GM12878 (cell line): ENCODE results near the gene CNKSR3. TPM values are rescaled to one million over a fixed set of nuclear protein-coding genes. Genes with fewer than 3 reads are reported as not detected.

Experiments
- ATAC-seq: fragments of 200-7000 bp; cut with Tn5 transposase; 3 replicates; pipeline ENCODE4 v1.9.1; 2020; ENCODE audit warnings: mild to moderate bottlenecking, moderate library complexity
- BruUV-seq: library from RNA; stranded (reverse); fragments of 400-500 nt; replicated peaks from 2 replicates; lab custom pipeline; 2021; lab: Mats Ljungman, UMichigan
- CTCF ChIA-PET: fragments of 300-600 bp; sonication (Branson Sonifier 250); formaldehyde crosslinking; extraction: SDS; loops from one replicate; lab custom pipeline; 2021; ENCODE audit warnings: inconsistent platforms; lab: Yijun Ruan, JAX
- POLR2A ChIA-PET: fragments of 350-600 bp; formaldehyde crosslinking; extraction: SDS; loops from one replicate; lab custom pipeline; 2021; ENCODE audit warnings: inconsistent platforms; lab: Charles Lee
- RAD21 ChIA-PET: fragments of 300-600 bp; sonication (Branson Sonifier 250); formaldehyde crosslinking; loops from one replicate; lab custom pipeline; 2023; ENCODE audit warnings: antibody characterized with exemption; ENCODE audit not compliant: unreplicated experiment; lab: Charles Lee
- SMC1A ChIA-PET: fragments of 300-600 bp; sonication (Branson Sonifier 250); formaldehyde crosslinking; loops from one replicate; lab custom pipeline; 2023; ENCODE audit not compliant: unreplicated experiment, uncharacterized antibody; lab: Charles Lee
- DNase-seq: peaks from one replicate; pipeline ENCODE4 v3.0.0-alpha.2; 2011; ENCODE audit warnings: low read depth, low spot score
- FAIRE-seq: peaks from 3 replicates; lab custom pipeline; 2011; peaks lifted over from hg19 to GRCh38; lab: Jason Lieb, UNC
- H2AFZ ChIP-seq: 2 replicates; pipeline ENCODE4 v1.6.0; 2011; ENCODE audit warnings: low read depth, low read length, control low read depth; ENCODE audit not compliant: control insufficient read depth
- H3K27ac ChIP-seq: 2 replicates; pipeline ENCODE4 v1.5.1; 2011; ENCODE audit warnings: control low read depth; ENCODE audit not compliant: control insufficient read depth, insufficient read depth
- H3K27me3 ChIP-seq, 2 experiments: replicated peaks in 1 of 2; 2 replicates each; pipeline versions ENCODE4 v1.6.0 to v1.6.1; 2011; ENCODE audit warnings: low read length in 1 of 2; ENCODE audit not compliant: control insufficient read depth in 2 of 2, insufficient read depth in 2 of 2
- H3K36me3 ChIP-seq, 2 experiments: 2 replicates each; pipeline ENCODE4 v1.5.1; 2011; ENCODE audit warnings: low read length in 1 of 2; ENCODE audit not compliant: control insufficient read depth in 2 of 2, insufficient read depth in 2 of 2
- H3K4me1 ChIP-seq: 2 replicates; pipeline ENCODE4 v1.6.1; 2011; ENCODE audit warnings: mild to moderate bottlenecking, low read length, moderate library complexity, mixed read lengths; ENCODE audit not compliant: control insufficient read depth, insufficient read depth
- H3K4me2 ChIP-seq: 2 replicates; pipeline ENCODE4 v1.6.0; 2011; ENCODE audit warnings: control low read depth; ENCODE audit not compliant: control insufficient read depth, insufficient read depth
- H3K4me3 ChIP-seq: fragments of 200-600 bp; sonication (generic); 2 replicates; pipeline ENCODE4 v1.5.1; 2016
- H3K79me2 ChIP-seq: 2 replicates; pipeline ENCODE4 v1.6.0; 2011; ENCODE audit warnings: low read length; ENCODE audit not compliant: control insufficient read depth, insufficient read depth
- H3K9ac ChIP-seq: 2 replicates; pipeline ENCODE4 v1.8.0; 2011; ENCODE audit warnings: low read length, control low read depth, mixed read lengths; ENCODE audit not compliant: control insufficient read depth, insufficient read depth
- H3K9me3 ChIP-seq: replicated peaks from 3 replicates; pipeline ENCODE4 v1.5.1; 2011; ENCODE audit warnings: mild to moderate bottlenecking, low read length; ENCODE audit not compliant: control insufficient read depth, insufficient read depth
- H4K20me1 ChIP-seq: 2 replicates; pipeline ENCODE4 v1.6.0; 2011; ENCODE audit not compliant: control insufficient read depth, insufficient read depth
- BRCA1 ChIP-seq: IDR thresholded peaks from 2 replicates; pipeline ENCODE4 v1.6.1; 2011; ENCODE audit warnings: low read depth, low read length, improper control_type of control experiment
- EGR1 ChIP-seq, 2 experiments: IDR thresholded peaks; 1 replicate in 1 of 2; 2 replicates in 1 of 2; pipeline ENCODE4 v1.6.1; 2011 to 2012; ENCODE audit warnings: low read depth in 2 of 2, low read length in 2 of 2, borderline replicate concordance in 1 of 2, mild to moderate bottlenecking in 1 of 2, moderate library complexity in 1 of 2
- HDAC6 ChIP-seq: fragments of 200-600 bp; sonication (generic); IDR thresholded peaks from one replicate; pipeline ENCODE4 v1.8.0; 2017; ENCODE audit warnings: antibody characterized with exemption; ENCODE audit not compliant: unreplicated experiment
- MTA3 ChIP-seq: IDR thresholded peaks from 2 replicates; pipeline ENCODE4 v1.6.1; 2012; ENCODE audit warnings: low read length, inconsistent platforms, borderline replicate concordance
- MXI1 ChIP-seq: fragments of 150-350 bp; IDR thresholded peaks from 2 replicates; pipeline ENCODE4 v1.6.1; 2011; ENCODE audit warnings: low read depth, mild to moderate bottlenecking, inconsistent platforms, low read length, improper control_type of control experiment
- RAD21 ChIP-seq: IDR thresholded peaks from 2 replicates; pipeline ENCODE4 v1.6.1; 2011; ENCODE audit warnings: mild to moderate bottlenecking, low read depth, low read length, moderate library complexity; ENCODE audit not compliant: insufficient read depth
- SP1 ChIP-seq: IDR thresholded peaks from one replicate; pipeline ENCODE4 v1.6.1; 2011; ENCODE audit warnings: low read depth, low read length
- ZNF217 ChIP-seq: fragments of 450-650 bp; IDR thresholded peaks from 2 replicates; pipeline ENCODE4 v1.6.1; 2017; ENCODE audit warnings: antibody characterized with exemption, mild to moderate bottlenecking
- ZNF384 ChIP-seq: IDR thresholded peaks from 2 replicates; pipeline ENCODE4 v1.6.1; 2012; ENCODE audit warnings: low read depth, mild to moderate bottlenecking, low read length, improper control_type of control experiment, borderline replicate concordance
- WGBS: methylation state at CpG from one replicate; pipeline ENCODE4 v1.1.6; 2016; ENCODE audit warnings: low lambda C conversion rate; ENCODE audit not compliant: insufficient replicate concordance, insufficient coverage; ENCODE audit errors: missing lambda C conversion rate; 5-methylcytosine and 5-hydroxymethylcytosine counted together
- in situ Hi-C: fragments of 300-500 bp; cut with MboI; formaldehyde crosslinking; loops from 9 replicates; pipeline ENCODE4 v1.14.3; 2018; ENCODE audit warnings: mixed read lengths
- intact Hi-C: fragments of 100-400 bp; cut with micrococcal nuclease; formaldehyde crosslinking; loops from one replicate; pipeline ENCODE4 v1.14.2; 2022; ENCODE audit not compliant: unreplicated experiment
- polyA plus RNA-seq, 11 experiments: library from polyadenylated mRNA; depleted of rRNA in 4 of 11; unstranded in 6 of 11; stranded (reverse) in 5 of 11; fragments of >200 nt; fragmentation: Nextera tagmentation in 4 of 11; fragmentation: Illumina TruSeq in 1 of 11; extraction: Ambion mirVana in 4 of 11; extraction: Trizol in 1 of 11; gene quantifications; 1 replicate in 1 of 11; 2 replicates in 10 of 11; pipeline versions ENCODE4 v1.2.1 to v1.2.3, GENCODE V29; 2011 to 2016; ENCODE audit warnings: inconsistent platforms in 2 of 11, missing spikeins in 2 of 11, low read depth in 1 of 11
- total RNA-seq, 4 experiments: library from RNA; depleted of rRNA in 3 of 4; stranded (reverse); fragments of >200 nt in 3 of 4; fragmentation: Illumina TruSeq in 1 of 4; extraction: Trizol in 1 of 4; gene quantifications; 2 replicates each; pipeline versions ENCODE4 v1.2.1 to v1.2.3, GENCODE V29; 2013 to 2021
- TF ChIP-seq, protein P1 (sequence below): IDR thresholded peaks from 2 replicates; pipeline ENCODE4 v1.6.1; 2012; ENCODE audit warnings: low read depth, low read length, improper control_type of control experiment
- TF ChIP-seq, protein P2 (sequence below): fragments of 450-650 bp; conservative IDR thresholded peaks from 2 replicates; pipeline ENCODE4 v1.6.1; 2017; ENCODE audit warnings: mild to moderate bottlenecking, moderate library complexity
- TF ChIP-seq, protein P3 (sequence below): IDR thresholded peaks from 2 replicates; pipeline ENCODE4 v1.6.1; 2011; ENCODE audit warnings: mild to moderate bottlenecking, low read depth, low read length, moderate library complexity; ENCODE audit not compliant: insufficient replicate concordance
- TF ChIP-seq, protein P4 (sequence below): IDR thresholded peaks from 2 replicates; pipeline ENCODE4 v1.6.1; 2012; ENCODE audit warnings: low read length, inconsistent platforms
- TF ChIP-seq, protein P5 (sequence below): fragments of 450-650 bp; IDR thresholded peaks from 2 replicates; pipeline ENCODE4 v1.6.1; 2017; ENCODE audit warnings: mild to moderate bottlenecking, low read depth, inconsistent platforms; ENCODE audit not compliant: poor library complexity, severe bottlenecking

CNKSR3 gene
- total and polyA plus RNA-seq, 10 of the 15 experiments (the other 5 are each of a cell fraction or from before 2014, with no cell fraction given), result under 0.01 to 0.48 (median 0.12) TPM; not detected in 2

DNA sequence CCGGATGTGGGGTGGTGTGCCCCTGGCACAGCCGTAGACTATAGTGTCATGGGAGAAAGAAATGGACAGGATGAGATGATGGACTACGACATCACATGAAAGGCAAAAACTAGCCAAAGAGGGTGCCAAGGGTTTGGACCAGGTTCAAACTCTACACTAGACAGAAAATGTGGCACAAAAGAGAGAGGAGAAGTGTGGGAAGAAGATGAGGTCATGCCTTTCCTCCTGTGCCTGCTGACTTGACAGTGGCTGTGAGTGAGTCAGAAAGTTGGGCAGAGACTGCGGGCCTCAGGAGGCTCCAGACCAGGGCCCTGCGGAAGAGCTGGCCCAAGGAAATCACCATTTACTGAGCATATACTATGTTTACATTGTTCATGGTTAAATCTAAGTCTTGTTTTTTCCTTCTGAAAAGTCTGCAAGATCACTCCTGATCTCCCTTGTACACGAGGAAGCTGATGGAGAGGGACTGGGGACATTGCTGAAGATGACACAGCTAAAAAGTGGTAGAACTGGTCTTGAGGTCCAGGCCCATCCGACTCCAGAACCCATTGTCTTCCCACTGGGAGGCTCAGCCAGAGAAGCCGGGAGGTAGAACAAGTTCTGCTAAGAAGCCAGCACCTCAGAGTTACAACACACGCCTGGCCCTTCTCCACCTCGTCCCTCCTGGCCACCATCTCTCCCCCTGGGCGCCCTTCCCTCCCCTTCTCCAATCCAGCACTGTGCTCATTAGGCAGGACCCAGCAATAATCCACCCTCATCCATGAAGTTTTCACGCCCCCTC is 35.6 kb downstream of the CNKSR3 start:
- intact Hi-C loops (loop anchor here (10.0 kb wide), 1 partner anchor 1340 kb away; the partner anchor contains the start of gene RGS17), in situ Hi-C loops (no loop called here)
- ChIA-PET POLR2A (no interaction called here), SMC1A (interaction anchor here (1.6 kb wide), 1 partner anchor 17 kb away, joined by 5 read pairs; no protein-coding TSS in a partner anchor), CTCF (interaction anchor here (0.6 to 0.7 kb wide), 2 partner anchors 303 to 541 kb away, joined by 3 read pairs; no protein-coding TSS in a partner anchor), RAD21 (interaction anchor here (0.5 kb wide), 1 partner anchor 31 kb away, joined by 4 read pairs; no protein-coding TSS in a partner anchor)
- ATAC-seq (no peak), DNase-seq (no peak), FAIRE-seq (no peak)
- H2AFZ ChIP-seq, result no peak overlapping the region
- WGBS, result 53% methylated on average over 11 of the region's 12 CpGs
- H3K27ac ChIP-seq, result no peak overlapping the region
- no TSS peak for BruUV-seq
- H3K9me3 ChIP-seq, result peaks cover 3% of the 10 kb centered on the region; the same call in 2 of the 3 replicates
- no peaks in the 10 kb centered on the region for H4K20me1 ChIP-seq
- no peak overlapping the region for H3K4me2 ChIP-seq
- H3K36me3 ChIP-seq, result no peaks in the 10 kb centered on the region
- no peak overlapping the region for H3K4me3 ChIP-seq
- no peaks in the 10 kb centered on the region for H3K79me2 ChIP-seq
- no peak overlapping the region for H3K9ac ChIP-seq
- no peaks in the 10 kb centered on the region; a peak in 1 of 4 replicates for H3K27me3 ChIP-seq
- H3K4me1 ChIP-seq, result no peaks in the 10 kb centered on the region
- no peak for TF ChIP-seq MTA3
- TF ChIP-seq ZNF217, result no peak
- no peak for TF ChIP-seq EGR1 (IDR thresholded peaks at IDR 0.05; ENCODE audit: borderline replicate concordance in 1 of 2, low read depth in 2 of 2, low read length in 2 of 2)
- TF ChIP-seq ZNF384, result no peak
- TF ChIP-seq, protein P1, sequence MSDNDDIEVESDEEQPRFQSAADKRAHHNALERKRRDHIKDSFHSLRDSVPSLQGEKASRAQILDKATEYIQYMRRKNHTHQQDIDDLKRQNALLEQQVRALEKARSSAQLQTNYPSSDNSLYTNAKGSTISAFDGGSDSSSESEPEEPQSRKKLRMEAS, result no peak
- TF ChIP-seq, protein P2, sequence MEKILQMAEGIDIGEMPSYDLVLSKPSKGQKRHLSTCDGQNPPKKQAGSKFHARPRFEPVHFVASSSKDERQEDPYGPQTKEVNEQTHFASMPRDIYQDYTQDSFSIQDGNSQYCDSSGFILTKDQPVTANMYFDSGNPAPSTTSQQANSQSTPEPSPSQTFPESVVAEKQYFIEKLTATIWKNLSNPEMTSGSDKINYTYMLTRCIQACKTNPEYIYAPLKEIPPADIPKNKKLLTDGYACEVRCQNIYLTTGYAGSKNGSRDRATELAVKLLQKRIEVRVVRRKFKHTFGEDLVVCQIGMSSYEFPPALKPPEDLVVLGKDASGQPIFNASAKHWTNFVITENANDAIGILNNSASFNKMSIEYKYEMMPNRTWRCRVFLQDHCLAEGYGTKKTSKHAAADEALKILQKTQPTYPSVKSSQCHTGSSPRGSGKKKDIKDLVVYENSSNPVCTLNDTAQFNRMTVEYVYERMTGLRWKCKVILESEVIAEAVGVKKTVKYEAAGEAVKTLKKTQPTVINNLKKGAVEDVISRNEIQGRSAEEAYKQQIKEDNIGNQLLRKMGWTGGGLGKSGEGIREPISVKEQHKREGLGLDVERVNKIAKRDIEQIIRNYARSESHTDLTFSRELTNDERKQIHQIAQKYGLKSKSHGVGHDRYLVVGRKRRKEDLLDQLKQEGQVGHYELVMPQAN, result no peak
- no peak for TF ChIP-seq BRCA1
- no peak for TF ChIP-seq MXI1
- TF ChIP-seq, protein P3, sequence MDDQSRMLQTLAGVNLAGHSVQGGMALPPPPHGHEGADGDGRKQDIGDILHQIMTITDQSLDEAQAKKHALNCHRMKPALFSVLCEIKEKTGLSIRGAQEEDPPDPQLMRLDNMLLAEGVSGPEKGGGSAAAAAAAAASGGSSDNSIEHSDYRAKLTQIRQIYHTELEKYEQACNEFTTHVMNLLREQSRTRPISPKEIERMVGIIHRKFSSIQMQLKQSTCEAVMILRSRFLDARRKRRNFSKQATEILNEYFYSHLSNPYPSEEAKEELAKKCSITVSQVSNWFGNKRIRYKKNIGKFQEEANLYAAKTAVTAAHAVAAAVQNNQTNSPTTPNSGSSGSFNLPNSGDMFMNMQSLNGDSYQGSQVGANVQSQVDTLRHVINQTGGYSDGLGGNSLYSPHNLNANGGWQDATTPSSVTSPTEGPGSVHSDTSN, result no peak
- no peak for TF ChIP-seq SP1
- TF ChIP-seq, protein P4, sequence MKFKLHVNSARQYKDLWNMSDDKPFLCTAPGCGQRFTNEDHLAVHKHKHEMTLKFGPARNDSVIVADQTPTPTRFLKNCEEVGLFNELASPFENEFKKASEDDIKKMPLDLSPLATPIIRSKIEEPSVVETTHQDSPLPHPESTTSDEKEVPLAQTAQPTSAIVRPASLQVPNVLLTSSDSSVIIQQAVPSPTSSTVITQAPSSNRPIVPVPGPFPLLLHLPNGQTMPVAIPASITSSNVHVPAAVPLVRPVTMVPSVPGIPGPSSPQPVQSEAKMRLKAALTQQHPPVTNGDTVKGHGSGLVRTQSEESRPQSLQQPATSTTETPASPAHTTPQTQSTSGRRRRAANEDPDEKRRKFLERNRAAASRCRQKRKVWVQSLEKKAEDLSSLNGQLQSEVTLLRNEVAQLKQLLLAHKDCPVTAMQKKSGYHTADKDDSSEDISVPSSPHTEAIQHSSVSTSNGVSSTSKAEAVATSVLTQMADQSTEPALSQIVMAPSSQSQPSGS, result no peak
- TF ChIP-seq, protein P5, sequence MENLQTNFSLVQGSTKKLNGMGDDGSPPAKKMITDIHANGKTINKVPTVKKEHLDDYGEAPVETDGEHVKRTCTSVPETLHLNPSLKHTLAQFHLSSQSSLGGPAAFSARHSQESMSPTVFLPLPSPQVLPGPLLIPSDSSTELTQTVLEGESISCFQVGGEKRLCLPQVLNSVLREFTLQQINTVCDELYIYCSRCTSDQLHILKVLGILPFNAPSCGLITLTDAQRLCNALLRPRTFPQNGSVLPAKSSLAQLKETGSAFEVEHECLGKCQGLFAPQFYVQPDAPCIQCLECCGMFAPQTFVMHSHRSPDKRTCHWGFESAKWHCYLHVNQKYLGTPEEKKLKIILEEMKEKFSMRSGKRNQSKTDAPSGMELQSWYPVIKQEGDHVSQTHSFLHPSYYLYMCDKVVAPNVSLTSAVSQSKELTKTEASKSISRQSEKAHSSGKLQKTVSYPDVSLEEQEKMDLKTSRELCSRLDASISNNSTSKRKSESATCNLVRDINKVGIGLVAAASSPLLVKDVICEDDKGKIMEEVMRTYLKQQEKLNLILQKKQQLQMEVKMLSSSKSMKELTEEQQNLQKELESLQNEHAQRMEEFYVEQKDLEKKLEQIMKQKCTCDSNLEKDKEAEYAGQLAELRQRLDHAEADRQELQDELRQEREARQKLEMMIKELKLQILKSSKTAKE, result no peak
- TF ChIP-seq HDAC6, result no peak
- no peak for TF ChIP-seq RAD21
